OCI-LY7 (cell line): ENCODE measurements around the gene RRAGD.

Source experiments
- CTCF ChIP-seq: fragments of 200-600 bp; sonication (generic); conservative IDR thresholded peaks from 2 replicates; pipeline ENCODE4 v1.5.1; 2014; ENCODE audit warnings: mild to moderate bottlenecking, antibody characterized with exemption, low read length, moderate library complexity, mixed read lengths
- EZH2phosphoT487 ChIP-seq: fragments of 200-600 bp; sonication (generic); IDR thresholded peaks from 2 replicates; pipeline ENCODE4 v1.6.1; 2018; ENCODE audit warnings: low read depth, borderline replicate concordance, mild to moderate bottlenecking, mixed run types, antibody characterized with exemption, low read length, moderate library complexity, mixed read lengths

- TF ChIP-seq CTCF (no peak), EZH2phosphoT487 (no peak)
These were observed 61.6 kb downstream of the RRAGD start for GRCh38 chr6:89350281-89350966.
